ENCODE measurements around the gene LRATD1.

LRATD1 gene

DNA sequence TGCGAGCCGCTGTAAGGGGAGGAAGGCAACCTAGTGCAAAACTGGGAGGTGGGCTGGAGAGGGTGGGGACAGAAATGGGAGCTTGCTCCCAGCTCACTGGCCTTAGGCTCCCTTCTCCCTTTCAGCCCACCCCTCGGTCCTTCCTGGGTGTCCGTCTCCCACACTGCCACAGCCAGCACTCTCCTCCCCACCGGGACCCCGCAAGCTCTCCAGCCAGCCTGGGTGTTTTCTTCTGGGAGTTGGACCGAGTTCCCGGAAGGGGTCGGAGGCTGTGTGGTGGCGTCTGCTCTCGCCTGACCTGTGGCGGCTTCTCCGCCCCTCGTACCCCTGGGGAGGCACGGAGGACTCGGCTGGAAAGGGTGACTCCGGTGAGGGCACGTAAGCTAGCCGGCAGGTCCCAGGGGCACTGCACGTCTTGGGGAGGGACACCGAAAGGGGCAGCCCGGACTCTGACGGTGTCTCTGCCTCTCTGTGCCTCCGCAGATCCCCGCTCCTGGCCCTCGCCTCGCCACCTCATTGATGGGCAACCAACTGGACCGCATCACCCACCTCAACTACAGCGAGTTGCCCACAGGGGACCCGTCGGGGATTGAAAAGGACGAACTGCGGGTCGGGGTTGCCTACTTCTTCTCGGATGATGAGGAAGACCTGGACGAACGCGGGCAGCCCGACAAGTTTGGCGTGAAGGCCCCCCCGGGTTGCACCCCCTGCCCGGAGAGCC lies 1.1 kb downstream of the LRATD1 start:
- no peak for DNase-seq (ENCODE audit: low spot score)

- DNase-seq (ENCODE audit: low spot score), result no peak
Measured at GRCh38 chr2:14634182-14634488, 1.6 kb downstream of the LRATD1 start.

GRCh38 chr2:14634489-14635390 lies 2.2 kb downstream of the LRATD1 start:
- peak; percentile 90 for DNase-seq (ENCODE audit: low spot score)

- DNase-seq (ENCODE audit: low spot score), result peak; percentile 84
Measured at GRCh38 chr2:14635391-14635871, 2.9 kb downstream of the LRATD1 start.

DNA sequence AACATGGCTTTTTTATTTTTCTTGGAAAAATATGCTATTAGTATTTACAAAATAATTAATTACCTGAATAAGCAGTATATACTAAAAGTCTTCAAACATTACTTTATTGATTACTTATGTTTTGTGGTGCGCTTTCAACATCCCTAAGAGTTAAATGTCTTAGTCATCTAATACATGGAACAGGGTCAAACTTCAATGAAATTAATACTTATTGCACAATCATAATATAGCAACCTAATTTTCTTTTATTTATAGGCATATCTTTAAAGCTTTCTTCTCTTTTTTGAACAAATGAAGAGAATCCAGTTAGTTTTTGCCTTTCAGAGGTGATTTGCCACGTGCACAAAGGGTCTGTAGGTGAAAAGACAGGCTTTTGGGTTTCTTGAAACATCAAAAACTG lies 6.0 kb downstream of the LRATD1 start:
- DNase-seq (ENCODE audit: low spot score), result no peak

DNA sequence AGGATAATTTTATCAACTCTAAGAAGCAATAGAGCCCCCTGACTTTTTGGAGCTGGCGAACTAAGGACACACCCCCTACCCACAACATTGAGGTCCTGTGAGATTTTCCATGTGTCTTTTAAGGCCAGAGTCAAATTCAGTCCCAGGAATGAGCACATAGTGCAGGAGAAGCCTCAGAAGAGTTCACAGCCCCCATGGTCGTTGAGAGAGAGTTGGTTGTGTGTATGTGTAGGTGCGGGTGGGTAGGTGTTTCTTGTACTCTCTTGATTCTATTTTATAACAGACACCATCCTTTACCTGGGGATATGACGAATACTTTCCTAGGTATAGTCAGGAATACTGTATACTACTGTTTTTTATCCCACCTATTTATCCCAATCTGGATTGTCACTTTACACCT lies 8.6 kb downstream of the LRATD1 start:
- no peak for DNase-seq (ENCODE audit: low spot score)

DNA sequence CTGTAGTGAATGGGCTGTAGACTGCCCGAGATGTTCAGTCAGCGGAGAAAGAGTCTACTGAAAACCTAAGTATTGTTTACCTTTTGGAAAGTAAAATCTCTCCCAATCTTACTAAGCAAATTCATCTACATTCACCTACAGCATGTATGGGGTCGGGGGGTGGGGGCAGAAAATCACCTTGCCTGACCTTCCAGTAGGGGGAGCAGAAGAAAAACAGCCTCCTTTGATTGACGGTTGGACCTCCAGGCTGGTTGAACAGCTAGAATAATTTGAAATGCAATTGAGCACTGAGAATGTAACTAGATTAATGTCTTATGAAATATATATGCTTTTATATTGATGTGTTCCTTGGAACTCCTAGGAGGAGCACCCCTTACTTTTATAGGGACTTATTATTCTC lies 10.0 kb downstream of the LRATD1 start:
- DNase-seq (ENCODE audit: low spot score), result no peak

DNA sequence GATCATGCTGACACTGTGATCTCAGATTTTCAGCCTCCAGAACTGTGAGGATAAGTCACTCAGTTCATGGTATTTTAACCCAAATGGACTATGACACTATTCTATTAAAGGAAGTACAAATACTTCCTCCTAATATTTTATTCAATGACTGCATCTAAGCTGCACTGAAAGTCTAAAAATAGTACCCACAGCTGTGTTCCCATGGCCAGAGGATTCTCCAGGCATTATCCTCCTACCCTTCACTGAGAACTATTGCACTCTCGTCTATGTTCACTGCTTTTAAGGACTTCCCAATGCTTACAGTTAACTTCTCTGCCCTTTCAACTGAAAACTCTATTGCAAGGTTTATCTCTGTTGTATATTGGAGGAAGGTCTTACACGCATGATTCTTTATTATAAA lies 15.2 kb downstream of the LRATD1 start:
- DNase-seq (ENCODE audit: low spot score), result no peak

- DNase-seq (ENCODE audit: low spot score), result no peak
Measured at GRCh38 chr2:14650066-14650465, 17.5 kb downstream of the LRATD1 start.

DNA sequence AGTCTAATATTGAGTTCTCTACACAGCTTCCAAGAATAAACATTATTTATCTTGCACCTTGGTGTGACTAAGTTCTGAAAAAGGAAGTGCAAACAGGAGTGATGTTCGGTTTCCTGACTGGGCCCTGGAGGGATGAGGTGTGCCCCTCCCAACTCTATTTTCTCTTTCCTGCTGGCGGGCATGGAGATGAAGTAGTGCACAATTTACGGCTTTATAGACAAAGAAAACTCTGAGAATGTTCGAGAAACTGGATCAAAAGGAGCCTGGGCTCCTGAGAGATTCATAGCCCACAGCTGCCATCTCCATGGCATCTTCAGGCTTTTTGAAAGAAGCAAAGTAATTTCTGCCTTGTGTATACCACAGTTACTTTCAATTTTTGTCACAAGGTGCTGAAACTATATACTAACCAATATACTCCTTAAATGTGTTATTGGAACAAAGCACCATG lies 22.3 kb downstream of the LRATD1 start:
- DNase-seq (ENCODE audit: low spot score), result no peak

DNA sequence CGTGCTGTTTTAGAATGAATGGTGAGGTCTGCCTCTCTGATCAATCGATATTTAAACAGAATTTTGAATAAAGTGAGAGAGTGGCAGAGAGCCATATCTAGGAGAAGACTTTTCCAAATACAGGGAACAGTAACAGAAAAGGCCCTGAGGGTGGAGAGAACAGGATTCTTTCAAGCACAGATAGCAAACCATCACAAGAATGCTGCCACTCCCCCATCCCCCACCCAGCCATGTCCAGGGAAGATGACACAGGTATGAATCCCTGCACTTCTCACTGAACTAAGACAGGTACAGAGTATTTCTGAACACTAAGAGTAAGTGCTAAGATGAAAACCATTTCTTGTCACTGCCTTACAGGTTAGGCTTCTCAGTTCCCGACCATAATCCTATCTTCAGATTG lies 23.6 kb downstream of the LRATD1 start:
- no peak for DNase-seq (ENCODE audit: low spot score)

- DNase-seq (ENCODE audit: low spot score), result no peak
Measured at GRCh38 chr2:14661163-14661562, 28.6 kb downstream of the LRATD1 start.

- DNase-seq (ENCODE audit: low spot score), result peak; percentile 39
Measured at GRCh38 chr2:14673351-14673875, 40.9 kb downstream of the LRATD1 start.

DNA sequence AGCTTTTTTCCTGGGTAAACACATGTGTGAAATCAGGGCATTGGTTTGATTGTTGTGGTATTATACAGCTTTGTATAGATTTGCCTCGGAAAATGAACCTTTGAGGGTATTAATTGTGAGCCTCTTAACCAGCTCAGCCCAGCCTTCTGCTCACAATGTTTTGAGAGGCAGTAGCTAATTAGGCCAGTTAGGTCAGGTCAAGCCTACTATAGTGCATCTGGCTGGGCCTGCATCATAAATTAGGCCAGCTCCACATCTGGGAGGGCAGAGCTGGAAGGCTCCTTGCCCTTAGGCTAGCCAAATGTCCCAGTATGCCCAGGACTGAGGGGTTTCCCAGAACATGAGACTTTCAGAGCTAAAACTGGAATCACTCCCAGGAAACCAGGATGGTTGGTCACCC lies 43.0 kb downstream of the LRATD1 start:
- no peak for DNase-seq (ENCODE audit: low spot score)

DNA sequence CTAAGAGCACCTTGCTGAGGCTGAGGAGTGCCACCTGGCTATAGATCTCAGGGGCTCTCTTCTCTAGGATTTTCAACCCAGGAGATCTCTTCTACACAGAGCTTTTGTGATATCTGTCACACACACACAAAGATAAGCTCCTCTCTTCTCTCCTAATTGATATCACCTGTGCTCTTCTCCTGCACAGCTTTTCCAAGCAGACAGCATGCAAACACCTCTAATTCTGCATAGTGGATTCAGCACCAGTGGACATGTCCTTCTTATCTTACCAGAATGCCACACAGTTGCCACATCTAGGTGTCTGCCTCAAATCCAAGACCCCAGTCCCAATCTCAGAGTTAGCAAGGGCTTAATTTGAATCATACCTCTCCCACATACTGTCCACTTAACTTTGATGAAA lies 43.9 kb downstream of the LRATD1 start:
- DNase-seq (ENCODE audit: low spot score), result no peak

- no peak for DNase-seq (ENCODE audit: low spot score)
Measured at GRCh38 chr2:14677039-14677438, 44.5 kb downstream of the LRATD1 start.

GRCh38 chr2:14678761-14679160 lies 46.2 kb downstream of the LRATD1 start:
- DNase-seq (ENCODE audit: low spot score), result peak; percentile 12

DNA sequence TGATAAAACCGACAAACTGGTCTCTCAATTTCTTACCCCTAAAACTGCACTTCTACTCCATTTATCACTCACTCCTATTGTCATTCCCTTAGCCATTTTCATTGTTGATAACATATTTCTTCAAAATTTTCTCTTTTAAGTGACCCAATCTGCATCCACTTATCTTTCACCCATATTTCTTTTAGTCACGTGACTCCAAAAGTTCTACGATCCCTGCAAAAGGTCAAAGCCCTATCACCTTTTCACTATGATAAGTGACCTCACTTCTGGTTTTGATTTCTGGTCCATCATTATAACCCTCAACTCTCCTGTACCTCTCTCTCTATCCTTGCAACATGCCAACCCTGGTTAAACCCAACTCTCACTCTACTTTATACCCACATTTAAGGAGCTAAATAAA lies 49.1 kb downstream of the LRATD1 start:
- no peak for DNase-seq (ENCODE audit: low spot score)

All from AG20443 (cell line).